ENCODE data around the gene FZD4.
"Not testable (repeated sequence)": the region's sequence is repeated elsewhere in the genome, so short reads cannot be mapped to it uniquely, and the experiment has no call there.

Gene FZD4

DNA sequence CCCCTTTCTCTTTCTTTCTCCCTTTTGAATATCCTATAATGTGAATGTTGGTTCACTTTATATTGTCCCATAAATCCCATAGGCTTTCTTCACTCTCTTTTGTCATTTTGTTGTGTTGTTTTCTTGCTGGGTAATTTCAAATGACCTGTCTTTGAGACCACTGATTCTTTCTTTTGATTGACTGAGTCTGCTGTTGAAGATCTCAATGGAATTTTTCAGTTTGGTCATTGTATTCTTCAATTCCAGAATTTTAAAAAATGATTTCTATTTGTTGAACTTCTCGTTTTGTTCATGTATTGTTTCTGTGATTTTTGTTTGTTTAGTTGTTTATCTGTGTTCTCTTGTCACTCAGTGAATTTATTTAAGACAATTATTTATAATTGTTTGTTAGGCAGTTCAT lies 17.5 kb upstream of the FZD4 start:
- DNase-seq = no peak

DNA sequence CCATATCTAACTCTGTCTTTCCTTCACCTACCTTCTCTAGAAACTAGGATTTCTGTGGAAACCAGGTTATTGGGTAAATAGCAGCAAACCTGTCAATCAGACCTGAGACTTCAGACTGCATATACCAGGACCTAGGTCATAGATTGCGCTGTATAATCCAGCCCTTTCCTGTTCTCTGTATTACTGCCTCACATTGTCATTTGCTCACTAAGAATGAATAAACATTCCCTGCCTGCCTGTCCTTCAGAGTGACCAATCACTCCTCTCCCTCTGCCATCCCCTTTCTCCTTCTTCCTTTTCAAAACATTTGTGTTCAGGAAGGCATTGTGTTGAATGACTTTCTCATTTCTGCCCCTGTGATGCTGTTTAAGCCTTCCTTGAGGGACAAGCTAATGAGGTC lies 14.1 kb upstream of the FZD4 start:
- no peak for DNase-seq

DNA sequence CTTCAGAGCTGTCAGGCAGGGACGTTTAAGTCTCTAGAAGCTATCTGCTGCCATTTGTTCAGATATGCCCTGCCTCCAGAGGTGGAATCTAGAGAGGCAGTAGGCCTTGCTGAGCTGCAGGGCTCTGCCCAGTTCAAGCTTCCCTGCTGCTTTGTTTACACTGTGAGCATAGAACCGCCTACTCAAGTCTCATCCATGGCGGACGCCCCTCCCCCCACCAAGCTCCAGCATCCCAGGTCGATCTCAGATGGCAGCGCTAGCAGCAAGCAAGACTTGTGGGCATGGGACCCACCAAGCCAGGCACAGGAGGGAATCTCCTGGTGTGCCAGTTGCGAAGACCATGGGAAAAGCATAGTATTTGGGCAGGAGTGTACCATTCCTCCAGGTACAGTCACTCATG lies 12.4 kb upstream of the FZD4 start:
- DNase-seq = not testable (repeated sequence)

DNA sequence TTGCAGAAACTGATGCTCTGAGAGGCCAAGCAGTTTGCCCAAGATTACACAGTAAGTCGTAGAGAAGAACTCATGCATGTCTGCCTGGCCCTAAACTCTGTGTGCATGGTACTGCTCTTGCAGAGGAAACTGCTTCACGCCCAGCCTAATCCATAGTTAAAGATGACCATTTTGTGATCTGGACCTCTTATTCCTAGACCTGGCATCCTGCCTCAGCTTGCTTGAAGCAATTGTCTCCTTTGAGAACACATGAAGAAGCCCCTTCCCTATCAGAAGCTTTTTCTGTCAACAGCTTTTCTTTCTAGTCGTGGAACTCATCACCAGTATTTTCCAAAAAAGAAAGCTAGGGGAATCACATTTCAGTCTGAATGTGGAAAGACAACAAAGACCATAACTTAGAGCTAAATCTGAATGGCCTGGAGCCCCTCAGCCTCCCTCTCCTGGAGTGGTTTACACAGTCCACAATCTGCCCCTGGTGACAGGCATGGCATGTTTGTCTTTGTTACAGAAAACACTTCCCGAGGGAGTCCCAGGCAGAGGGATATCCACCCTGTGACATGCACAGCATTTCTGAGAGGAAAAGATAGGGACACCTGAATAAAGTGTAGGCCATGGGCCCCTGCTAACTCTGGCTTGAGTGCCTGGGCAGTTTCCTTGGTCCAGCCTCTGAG lies 2.9 kb upstream of the FZD4 start:
- no peak for DNase-seq

DNA sequence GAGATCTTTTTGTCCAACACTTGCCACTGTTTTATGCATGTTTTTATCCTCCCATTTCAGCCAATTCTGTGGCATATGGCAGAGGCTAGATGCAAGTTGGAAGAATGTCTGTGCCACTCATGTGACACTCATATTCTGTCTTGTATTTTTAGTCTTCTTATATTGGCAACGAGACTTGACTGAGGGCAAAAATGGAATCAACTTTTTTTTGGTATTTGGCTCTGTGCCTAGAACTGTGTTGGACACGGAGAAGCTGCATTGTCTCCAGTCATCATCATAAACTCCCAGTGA lies 1.7 kb upstream of the FZD4 start:
- DNase-seq = no peak

DNA sequence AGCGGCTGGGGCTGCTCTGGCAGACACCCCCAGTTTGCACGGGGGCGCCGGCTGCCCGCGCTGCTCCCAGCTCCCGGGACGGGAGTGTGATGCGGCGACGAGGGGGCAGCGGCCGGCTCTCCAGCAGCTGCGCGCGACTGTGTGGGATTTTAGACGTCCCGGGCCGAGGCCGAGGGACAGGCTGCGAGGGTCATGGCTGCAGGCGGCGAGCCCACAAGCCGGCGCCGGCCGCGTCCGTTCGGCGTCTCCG lies 159 bp downstream of the FZD4 start:
- no peak for DNase-seq

DNA sequence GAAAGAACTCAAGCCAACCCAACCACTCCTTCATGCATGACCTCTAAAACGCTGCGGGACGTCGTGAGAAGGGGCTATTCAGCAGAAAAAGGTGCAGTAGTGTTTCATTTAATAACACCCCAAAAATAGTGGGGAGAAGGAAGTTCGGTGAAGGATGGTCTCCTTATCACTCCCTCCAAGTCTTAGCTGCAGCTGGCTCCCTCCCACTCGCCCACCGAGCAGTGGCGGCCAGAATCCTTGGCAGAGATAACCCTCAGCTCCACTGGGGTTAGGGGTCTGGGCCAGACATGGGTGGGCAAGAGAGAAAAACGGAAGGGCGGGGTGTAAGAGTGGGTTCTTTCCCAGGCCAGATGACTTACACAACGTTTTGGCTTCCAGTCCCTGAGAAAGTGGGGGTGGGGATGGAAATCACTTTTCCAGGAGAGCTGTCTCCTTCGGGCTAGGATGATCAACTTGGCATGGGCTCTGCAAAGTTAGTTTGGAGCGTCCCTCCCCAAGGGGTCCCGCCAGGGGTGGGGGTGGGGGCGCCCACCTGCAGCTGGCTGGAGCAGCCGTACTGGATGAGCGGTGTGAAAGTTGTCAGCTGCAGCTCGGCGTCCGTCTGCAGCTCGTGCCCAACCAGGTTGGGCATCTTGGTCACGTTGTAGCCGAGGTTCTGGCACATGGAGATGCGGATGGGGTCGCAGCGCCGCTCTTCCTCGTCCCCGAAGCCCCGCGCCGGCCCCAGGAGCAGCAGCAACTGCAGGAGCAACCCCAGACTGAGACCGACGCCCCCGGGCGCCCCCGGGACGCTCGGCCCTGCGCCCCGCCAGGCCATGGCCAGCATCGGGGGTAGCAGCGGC lies 705 bp downstream of the FZD4 start:
- DNase-seq = no peak

DNA sequence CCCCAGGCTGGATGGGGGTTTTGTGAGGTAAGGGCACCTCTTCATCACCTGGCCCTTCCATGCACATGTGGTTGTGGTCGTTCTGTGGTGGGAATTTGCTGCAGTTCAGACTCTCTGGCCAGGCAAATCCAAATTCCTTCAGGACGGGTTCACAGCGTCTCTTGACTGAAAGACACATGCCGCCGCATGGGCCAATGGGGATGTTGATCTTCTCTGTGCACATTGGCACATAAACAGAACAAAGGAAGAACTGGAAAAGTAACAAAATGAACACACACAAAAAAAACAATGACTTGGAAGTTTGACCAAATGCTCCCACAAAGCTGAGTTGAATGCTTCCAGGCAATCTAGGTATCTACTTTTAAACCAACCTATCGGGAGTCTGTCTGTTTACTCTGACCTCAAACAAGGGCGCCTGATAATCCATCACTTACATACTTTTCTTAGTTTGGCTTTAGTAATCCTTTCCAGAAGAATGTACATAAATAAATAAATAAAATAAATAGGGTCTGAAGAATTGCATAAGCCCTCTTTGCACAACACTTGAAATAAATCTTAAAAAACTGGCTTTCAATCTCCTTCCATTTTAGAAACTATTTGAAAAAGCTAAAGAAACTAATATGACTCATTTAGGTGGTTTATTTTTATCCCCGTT lies 2.8 kb downstream of the FZD4 start:
- no peak for DNase-seq

DNA sequence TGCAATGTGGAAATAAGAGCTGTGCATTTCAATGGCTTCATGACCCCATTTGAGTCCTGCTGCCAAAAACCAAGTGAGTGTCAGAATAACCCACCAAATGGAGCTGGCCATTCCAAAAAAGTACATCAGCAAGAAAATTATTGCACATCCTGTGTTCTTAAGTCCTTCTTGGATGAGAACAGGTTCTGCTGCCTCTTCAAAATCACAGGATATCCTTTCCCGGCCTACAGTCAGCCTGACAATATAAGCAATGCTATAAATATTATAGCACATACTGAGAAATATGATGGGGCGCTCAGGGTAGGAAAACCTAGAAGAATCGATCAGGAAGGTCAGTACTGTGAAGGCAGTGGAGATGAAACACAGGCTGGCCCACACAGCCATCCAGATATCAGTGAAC lies 3.5 kb downstream of the FZD4 start:
- no peak for DNase-seq

DNA sequence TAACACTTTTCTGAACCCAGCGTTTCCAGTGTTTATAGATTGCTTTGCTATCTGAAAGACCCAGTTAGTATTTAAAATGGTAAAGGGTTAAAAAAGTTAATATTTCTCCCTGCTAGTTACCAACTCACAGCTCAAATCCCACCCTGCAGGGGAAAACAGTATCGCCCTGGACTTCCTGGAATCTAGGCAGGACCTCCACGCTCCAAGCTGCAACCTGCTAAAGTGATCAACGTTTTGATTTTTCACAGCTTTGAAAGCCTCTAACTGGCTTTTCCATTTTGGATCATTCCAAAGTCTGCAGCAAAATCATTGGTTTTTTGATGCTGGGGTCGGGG lies 4.6 kb downstream of the FZD4 start:
- DNase-seq = no peak

DNA sequence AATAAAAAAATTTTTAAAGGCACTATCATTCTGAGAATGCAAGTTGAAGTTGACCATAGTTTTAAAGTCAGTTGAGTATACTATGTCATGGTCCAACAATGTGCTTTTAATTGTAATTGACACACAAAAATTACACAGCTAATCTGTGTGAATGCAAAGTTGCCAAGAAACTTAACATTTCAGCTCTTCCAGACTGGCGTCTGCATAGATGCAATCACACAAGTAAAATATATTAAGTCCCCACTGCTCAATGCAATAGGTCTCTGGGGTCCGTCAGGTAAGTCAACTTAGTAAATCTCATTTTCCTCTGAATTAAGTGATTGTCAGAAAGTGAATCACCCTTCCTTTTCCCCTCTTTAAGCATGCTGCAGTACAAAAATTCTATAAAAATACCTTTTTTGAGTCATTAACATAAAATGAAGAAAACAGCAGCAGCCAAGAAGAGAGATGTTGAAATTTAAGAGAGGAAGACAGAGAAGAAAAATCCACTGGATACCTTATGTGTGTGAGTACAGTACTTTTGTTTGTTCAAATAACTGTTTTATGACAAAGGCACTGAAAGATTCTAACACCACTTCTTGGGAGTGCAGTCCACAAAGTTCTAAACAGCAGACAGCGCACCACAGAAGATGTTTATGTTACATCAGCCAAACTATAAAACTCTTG lies 5.1 kb downstream of the FZD4 start:
- no peak for DNase-seq

DNA sequence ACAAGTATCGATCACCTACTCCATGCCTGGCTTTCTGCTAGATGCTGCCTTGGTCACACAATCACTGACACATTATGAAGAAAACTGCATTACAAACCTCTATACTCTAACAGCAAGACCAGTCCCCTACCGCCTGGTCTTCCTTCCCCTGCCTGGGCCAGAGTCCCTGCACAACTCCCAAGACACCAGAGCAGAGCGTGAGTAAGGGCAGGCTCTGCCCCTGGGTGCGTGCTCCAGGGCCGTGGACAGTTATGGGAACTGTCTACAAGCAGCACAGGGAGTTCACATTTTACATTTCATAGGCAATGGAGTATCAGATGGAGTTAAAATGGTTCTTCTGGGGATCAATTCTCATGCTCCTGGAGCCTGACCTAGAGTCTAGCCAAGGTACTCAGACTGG lies 6.5 kb downstream of the FZD4 start:
- no peak for DNase-seq

DNA sequence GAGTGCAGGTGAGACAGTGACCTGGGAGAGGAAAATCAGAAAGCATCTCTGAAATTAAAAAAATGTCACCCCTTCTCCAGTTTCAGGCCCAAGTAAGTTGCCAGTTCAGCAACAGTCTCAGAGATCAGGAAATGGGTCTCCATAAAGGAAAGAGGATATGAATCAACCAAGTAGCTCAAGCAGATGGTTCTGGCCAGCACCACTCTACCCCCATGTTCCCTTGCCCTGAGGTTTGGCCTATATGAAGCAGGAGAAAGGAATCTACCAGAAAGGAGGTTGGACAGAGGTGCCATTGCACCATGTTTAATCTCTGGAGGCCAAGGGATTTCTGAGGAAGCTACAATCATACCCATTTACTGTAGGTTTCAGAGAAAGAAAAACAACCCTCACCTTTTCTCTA lies 7.7 kb downstream of the FZD4 start:
- DNase-seq = no peak

DNA sequence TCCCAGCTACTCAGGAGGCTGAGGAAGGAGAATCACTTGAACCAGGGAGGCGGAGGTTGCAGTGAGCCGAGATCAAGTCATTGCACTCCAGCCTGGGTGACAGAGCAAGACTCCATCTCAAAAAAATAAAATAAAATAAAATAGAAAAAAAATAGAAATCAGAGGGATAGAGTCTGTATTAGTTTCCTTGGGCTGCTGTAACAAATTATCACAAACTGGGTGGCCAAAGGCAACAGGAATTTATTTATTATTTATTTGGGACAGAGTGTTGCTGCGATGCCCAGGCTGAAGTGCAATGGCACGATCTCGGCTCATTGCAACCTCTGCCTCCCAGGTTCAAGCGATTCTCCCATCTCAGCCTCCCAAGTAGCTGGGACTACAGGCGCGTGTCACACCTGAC lies 11.7 kb downstream of the FZD4 start:
- not testable (repeated sequence) for DNase-seq

DNA sequence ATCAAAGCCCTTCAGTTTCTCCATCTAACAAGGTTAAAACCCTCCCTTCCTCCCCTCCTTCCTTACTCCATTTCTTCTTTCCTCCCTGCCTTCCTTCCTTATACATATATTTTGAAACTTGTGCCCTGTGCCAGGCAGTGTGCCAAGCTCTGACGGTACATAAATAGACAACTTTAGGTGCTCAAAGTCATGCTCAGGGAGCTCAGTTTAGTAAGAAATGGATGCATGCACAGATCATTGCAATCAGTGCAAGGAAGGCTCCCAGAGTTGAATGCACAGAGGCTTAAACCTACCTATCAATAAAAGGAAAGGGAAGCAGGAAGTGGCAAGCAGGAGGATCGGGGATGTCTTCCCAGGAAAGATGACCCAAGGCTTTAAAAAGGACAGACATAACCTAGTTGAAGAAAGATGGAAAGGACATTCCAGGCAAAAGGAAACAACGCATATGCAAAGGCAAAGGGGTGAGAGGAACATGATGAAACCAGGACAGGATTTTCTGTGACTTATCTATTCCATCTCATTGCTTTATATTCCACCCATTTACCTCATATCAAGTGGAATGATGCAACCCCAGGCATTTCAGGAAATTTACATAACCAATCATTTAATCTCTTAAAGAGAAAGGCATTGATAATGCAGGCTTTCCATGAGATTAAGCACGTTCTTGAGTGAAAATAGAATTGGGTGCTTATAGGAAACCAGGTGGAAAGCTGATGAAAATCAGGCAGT lies 13.2 kb downstream of the FZD4 start:
- DNase-seq = no peak

DNA sequence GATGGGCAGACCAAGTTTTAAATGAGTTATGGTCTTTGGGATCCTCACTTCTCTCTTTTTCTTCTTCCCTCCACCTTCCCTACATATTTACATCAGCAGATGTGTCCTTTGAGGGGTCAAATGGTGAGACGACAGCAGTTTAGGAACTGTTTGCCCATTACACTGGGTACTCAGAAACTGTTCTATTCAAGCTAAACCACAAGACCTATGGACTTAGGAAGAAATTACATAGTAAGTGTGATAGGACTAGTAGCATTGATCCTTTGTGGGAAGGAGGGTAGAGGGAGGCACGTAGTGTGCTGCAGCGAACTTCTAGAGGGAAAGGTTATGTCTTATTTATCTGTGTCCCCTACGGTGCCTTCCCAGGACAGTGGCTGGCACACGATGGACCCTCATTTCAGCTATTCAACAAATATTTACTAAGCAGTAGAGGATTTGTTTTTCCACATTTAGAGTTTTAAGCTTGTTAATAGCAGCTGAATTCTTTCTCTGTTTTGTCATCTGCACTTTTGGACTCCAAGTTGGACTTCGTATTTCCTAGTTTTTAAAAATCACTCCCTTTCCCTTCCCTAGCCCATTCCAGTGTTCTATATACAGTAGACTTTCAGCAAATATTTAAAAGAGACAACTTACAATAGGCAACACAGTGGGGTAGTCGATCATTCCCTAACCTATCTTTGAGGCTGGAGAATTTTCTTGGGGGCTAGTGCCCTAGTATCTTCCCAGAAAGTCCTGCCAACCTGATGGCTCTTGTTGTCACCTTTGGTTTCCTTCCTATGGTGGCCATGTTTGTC lies 13.9 kb downstream of the FZD4 start:
- DNase-seq = no peak

DNA sequence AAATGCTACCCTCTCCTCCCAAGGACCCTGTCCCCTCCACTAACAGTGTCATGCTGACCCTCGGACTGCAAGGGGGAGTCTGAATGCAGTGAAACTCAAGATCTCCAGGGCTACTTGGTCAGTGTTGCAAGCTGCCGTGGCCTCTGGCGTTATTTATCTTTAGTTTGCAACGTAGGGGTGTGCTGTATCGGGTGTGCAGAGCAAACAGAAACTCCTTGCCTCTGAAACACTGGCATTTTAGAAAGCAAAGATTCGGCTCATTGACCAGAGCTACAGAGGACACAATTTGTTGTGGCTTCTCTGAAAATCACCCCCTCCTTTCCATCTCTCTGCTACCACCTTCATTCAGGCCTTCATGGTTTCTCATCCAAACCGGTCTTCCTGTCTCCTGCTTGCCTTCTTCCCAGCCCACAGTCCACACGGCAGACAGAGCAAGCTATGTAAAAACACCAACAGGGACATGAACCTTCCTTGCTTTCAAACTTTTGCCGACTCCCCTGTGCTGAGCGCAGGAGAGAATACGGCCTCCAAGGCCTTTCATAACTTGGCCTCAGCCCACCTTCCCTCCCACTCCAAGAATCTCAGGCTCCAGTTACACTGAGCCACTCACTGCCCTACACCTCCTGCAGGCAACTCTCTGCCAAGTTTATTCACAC lies 14.9 kb downstream of the FZD4 start:
- DNase-seq = no peak

DNA sequence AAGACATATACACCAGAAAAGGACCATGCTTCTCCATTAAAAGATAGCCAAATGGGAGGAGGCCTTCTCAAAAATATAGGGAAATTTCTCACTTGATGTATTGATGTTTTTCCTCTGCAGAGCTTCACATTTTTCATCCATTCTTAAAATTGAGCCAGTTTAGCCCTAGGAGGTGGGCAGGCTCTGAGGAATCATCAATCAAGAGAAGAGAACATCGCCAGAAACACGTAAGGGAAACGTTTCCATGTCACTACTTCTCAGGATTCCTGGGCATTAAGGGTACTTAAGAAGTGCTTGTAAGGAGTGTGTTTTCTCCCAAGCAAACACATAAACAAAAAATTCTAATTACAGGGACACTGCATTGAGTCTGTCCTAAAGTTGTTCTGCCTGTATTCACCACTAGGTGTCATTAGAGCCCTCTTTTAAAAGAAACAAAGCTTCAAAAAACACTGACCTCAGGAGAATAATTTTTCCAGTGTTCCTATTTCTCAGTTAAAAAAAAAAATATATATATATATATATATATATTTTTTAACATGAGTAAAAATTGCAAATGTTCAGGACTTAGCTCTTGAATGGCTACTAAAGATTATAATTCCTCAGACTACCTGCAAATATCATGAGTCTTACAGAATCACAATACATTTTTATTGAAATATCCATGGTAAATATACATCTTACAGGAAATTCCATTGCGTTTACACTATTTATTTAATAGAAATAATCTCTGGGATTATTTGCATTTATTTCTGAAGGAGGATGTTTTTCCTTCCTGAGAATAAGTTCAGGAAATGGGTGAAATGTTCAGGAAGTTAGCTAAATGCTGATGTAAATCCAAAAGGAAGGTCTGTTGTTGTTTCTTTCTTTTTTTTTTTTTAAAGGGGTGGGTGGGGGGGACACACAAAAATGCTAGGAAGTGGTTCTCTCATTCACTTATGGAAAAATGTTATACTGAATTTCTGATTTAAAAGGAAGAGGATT lies 16.0 kb downstream of the FZD4 start:
- DNase-seq = peak; percentile 11

DNA sequence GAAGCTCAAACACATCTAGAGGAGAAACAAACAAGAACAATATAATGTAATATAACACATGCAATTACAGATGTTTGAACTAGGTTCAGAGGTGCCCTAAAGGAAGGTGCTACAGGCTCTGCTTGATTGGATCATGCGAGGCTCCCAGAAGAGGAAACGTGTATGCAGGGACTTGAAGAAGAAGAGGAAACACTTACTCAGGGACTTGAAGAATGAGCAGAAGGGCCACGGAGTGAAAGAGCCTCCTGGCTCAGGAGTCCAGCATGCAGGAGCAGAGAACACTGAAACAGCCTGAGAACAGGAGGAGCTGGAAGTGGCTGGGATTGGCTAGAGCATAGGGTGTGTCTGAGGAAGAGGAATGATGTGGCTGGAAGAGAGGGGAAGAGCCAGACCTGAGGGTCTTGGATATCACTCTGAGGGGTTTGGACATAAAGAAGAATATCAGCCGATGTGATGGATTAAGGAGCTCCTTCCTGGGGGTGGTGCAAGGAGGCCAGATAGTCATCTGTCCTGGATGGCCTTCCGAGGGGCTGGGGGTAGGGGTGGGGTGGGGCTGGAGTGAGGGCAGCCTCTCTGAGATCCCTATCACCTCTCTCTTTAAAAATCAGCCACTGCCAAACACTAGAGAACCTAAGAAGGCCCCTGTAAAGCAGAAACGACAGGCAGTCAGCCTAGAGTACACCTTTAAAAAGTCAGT lies 16.8 kb downstream of the FZD4 start:
- DNase-seq = no peak

DNA sequence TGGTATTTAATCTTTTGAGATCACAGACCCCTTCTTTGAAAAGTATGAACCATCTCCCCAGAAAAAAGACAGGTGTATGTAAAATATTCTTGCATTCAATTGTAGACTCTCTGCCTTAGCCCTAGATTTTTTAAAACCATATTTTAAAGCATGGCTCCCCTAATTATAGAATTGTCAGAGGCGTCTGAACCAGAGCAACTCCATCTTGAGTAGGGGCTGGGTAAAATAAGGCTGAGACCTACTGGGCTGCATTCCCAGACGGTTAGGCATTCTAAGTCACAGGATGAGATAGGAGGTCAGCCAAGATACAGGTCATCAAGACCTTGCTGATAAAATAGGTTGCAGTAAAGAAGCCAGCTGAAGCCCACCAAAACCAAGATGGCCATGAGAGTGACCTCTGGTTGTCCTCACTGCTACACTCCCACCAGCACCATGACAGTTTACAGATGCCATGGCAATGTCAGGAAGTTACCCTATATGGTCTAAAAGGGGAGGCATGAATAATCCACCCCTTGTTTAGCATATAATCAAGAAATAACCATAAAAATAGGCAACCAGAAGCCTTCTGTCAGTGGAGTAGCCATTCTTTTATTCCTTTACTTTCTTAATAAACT lies 17.9 kb downstream of the FZD4 start:
- not testable (repeated sequence) for DNase-seq
